ENCODE results near the gene UBAC2. TPM values are rescaled to one million over a fixed set of nuclear protein-coding genes. Genes with fewer than 3 reads are reported as not detected.

UBAC2 gene
- total RNA-seq, 1 donor, result 45.3 TPM

DNA sequence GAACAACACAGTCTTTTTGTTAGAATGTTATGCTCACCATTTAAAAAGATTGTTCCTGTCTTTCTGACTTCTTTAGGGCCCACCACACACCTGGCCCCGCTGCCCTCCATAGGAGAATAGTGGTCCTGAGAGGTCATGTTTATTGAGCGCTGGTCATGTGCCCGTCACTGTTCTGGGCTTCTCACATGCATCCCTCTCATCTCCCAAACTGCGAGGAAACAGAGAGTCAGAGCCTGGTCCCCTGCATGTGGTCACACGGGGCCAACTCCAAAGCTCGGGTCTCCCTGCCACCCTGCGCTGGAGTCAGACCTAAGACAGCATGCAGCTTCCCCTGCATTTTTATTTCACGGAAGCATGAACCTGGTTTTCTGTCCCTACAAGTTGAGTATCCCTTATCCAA, 177.0 kb downstream of the UBAC2 start:
- no peak for TF ChIP-seq CTCF (IDR thresholded peaks at IDR 0.05; ENCODE audit: insufficient read depth, low read depth, low read length)
- H3K4me3 ChIP-seq (ENCODE audit: low read depth, low read length), result no peak overlapping the region
- no peak for DNase-seq (ENCODE audit: low read depth)

GRCh38 chr13:99378985-99379733, 178.5 kb downstream of the UBAC2 start:
- TF ChIP-seq CTCF (IDR thresholded peaks at IDR 0.05; ENCODE audit: insufficient read depth, low read depth, low read length), result no peak
- no peak for DNase-seq (ENCODE audit: low read depth)
- H3K4me3 ChIP-seq (ENCODE audit: low read depth, low read length), result no peak overlapping the region

- DNase-seq (ENCODE audit: low read depth), result no peak
- TF ChIP-seq CTCF (IDR thresholded peaks at IDR 0.05; ENCODE audit: insufficient read depth, low read depth, low read length), result no peak
- H3K4me3 ChIP-seq (ENCODE audit: low read depth, low read length), result no peak overlapping the region
Observed at GRCh38 chr13:99379856-99380801, 179.5 kb downstream of the UBAC2 start.

DNA sequence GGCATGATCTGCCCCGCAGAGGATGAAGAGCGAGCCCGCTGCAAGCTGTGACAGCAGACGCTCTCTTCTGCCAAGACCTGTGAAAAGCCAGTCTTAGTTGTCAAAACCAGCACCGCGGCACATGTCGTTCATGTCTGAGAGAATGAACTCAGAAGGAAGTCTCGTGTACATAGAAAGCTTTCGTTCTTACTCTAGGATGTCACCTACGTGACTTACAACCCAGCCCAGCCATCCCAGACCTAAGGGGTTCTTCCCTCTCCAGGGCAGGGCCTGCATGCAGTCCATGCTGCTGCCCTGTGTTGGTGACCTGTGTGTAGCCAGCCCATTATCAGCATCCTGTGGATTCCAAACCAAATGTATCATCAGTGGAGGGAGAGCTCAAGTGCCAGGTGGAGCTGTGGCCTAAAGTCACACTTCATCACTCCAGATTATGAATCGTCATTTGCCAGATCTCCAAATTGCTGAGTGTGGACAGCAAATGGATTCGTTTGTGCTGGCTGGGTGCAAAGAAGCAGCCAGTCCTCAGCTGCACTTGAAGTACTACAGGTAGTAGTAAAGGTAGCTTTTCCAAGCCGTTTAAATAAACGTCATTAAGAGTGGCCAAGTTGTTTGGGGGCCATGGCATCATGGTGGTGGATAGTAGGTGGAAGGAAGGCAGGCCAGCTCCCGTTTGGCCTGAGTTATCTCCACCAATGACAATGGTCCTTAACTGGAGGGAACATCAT, 180.4 kb downstream of the UBAC2 start:
- DNase-seq (ENCODE audit: low read depth), result no peak
- no peak for TF ChIP-seq CTCF (IDR thresholded peaks at IDR 0.05; ENCODE audit: insufficient read depth, low read depth, low read length)
- H3K4me3 ChIP-seq (ENCODE audit: low read depth, low read length), result no peak overlapping the region

- no peak for TF ChIP-seq CTCF (IDR thresholded peaks at IDR 0.05; ENCODE audit: insufficient read depth, low read depth, low read length)
- no peak for DNase-seq (ENCODE audit: low read depth)
- no peak overlapping the region for H3K4me3 ChIP-seq (ENCODE audit: low read depth, low read length)
Observed at GRCh38 chr13:99381766-99382165, 181.1 kb downstream of the UBAC2 start.

GRCh38 chr13:99382428-99383133, 181.9 kb downstream of the UBAC2 start:
- H3K4me3 ChIP-seq (ENCODE audit: low read depth, low read length), result no peak overlapping the region
- TF ChIP-seq CTCF (IDR thresholded peaks at IDR 0.05; ENCODE audit: insufficient read depth, low read depth, low read length), result no peak
- DNase-seq (ENCODE audit: low read depth), result no peak

All from fibroblast of villous mesenchyme (primary cell).